Right atrium auricular region (tissue), 2 donors: Measurements from ENCODE around the gene HMGCL. TPM values are rescaled to one million over a fixed set of nuclear protein-coding genes. Genes with fewer than 3 reads are reported as not detected.

ENCODE experiments used
- DNase-seq: peaks from one replicate; pipeline ENCODE4 v3.0.0-alpha.2; 2019; ENCODE audit warnings: low spot score
- H3K27ac ChIP-seq, 2 donors: fragments of 200-600 bp; sonication (generic); 1 replicate in 1 of 2; 2 replicates in 1 of 2; pipeline ENCODE4 v1.5.1; 2016 to 2019
- H3K27me3 ChIP-seq, 2 donors: fragments of 200-600 bp; sonication (generic); one replicate each; pipeline versions ENCODE4 v1.5.1 to v1.6.0; 2017 to 2019
- H3K36me3 ChIP-seq: fragments of 200-600 bp; sonication (generic); one replicate; pipeline ENCODE4 v1.5.1; 2016
- H3K4me1 ChIP-seq, 2 donors: fragments of 200-600 bp; sonication (generic); one replicate each; pipeline versions ENCODE4 v1.5.1 to v1.6.0; 2017 to 2019
- H3K4me3 ChIP-seq, 2 donors: fragments of 200-600 bp; sonication (generic); 1 replicate in 1 of 2; 2 replicates in 1 of 2; pipeline ENCODE4 v1.5.1; 2017 to 2019; ENCODE audit warnings: mild to moderate bottlenecking in 1 of 2, moderate library complexity in 1 of 2
- H3K9me3 ChIP-seq, 2 donors: fragments of 200-600 bp; sonication (generic); one replicate each; pipeline ENCODE4 v1.5.1; 2019
- total RNA-seq, 2 donors: library from RNA; depleted of rRNA; stranded (reverse); fragments of >200 nt; gene quantifications; one replicate each; pipeline ENCODE4 v1.1.0, GENCODE V29; 2016
- TF ChIP-seq, protein P1 (sequence below), 2 donors: fragments of 200-600 bp; sonication (generic); IDR thresholded peaks; one replicate each; pipeline ENCODE4 v1.5.1; 2019; ENCODE audit warnings: antibody characterized with exemption in 2 of 2

The HMGCL gene
- total RNA-seq, 2 donors from 2014 or later, result 22.4 to 26.3 TPM

DNA sequence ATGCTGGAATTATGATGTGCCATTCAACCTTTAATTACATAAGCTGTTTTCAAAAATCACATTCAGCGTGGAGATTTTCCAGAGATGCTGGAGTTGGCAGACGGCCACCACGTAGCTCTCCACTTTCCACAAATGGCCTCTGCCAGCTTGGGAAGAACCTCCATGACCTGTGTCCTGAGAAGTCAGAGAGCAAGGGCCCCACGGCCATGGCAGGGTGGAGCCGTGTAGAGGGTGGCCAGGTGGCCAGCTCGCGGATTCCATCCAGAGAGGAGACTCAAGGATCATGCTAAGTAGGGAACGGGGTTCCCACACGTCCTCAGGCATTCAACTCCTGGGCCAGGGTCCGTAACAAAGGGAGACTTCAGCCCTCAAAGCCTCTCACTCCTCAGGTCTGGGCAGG, 23.4 kb downstream of the HMGCL start:
- DNase-seq, result no peak
- Histone ChIP-seq H3K9me3 (no peaks in the 10 kb centered on the region), H3K4me3 (no peak overlapping the region), H3K4me1 (peaks cover 0 to 26% of the 10 kb centered on the region in 2 donors), H3K36me3 (peaks cover 1% of the 10 kb centered on the region), H3K27me3 (no peaks in the 10 kb centered on the region), H3K27ac (no peak overlapping the region)
- TF ChIP-seq, protein P1, sequence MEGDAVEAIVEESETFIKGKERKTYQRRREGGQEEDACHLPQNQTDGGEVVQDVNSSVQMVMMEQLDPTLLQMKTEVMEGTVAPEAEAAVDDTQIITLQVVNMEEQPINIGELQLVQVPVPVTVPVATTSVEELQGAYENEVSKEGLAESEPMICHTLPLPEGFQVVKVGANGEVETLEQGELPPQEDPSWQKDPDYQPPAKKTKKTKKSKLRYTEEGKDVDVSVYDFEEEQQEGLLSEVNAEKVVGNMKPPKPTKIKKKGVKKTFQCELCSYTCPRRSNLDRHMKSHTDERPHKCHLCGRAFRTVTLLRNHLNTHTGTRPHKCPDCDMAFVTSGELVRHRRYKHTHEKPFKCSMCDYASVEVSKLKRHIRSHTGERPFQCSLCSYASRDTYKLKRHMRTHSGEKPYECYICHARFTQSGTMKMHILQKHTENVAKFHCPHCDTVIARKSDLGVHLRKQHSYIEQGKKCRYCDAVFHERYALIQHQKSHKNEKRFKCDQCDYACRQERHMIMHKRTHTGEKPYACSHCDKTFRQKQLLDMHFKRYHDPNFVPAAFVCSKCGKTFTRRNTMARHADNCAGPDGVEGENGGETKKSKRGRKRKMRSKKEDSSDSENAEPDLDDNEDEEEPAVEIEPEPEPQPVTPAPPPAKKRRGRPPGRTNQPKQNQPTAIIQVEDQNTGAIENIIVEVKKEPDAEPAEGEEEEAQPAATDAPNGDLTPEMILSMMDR (IDR thresholded peaks at IDR 0.05), result no peak

DNA sequence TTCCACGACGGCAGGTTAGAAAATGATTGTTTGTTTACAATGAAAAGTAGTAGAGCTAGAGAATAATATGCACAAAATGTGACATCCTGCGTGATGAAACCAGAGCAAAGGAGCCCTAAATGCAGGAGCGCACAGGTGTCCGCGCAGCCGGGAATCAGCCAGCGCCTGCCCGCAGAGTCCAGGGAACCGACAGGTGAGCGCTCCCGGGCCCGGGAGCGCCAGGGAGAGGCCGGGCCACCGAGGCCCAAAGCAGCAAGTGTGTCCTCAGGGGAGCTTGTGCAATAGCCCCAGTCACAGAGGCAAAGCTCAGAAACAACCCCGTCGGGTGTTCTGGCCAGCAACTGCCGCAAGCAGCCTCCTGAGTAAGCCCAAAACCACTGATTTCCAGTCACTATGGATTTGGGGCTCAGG, 23.9 kb downstream of the HMGCL start:
- TF ChIP-seq, protein P1 (IDR thresholded peaks at IDR 0.05), result no peak
- H3K27ac ChIP-seq, result peak overlapping the region; percentile 86 to 93
- H3K27me3 ChIP-seq, result no peaks in the 10 kb centered on the region
- no peak for DNase-seq
- H3K4me1 ChIP-seq, result peaks cover 0 to 26% of the 10 kb centered on the region in 2 donors
- peaks cover 3% of the 10 kb centered on the region for H3K36me3 ChIP-seq
- no peaks in the 10 kb centered on the region for H3K9me3 ChIP-seq
- H3K4me3 ChIP-seq, result peak overlapping the region; percentile 89

DNA sequence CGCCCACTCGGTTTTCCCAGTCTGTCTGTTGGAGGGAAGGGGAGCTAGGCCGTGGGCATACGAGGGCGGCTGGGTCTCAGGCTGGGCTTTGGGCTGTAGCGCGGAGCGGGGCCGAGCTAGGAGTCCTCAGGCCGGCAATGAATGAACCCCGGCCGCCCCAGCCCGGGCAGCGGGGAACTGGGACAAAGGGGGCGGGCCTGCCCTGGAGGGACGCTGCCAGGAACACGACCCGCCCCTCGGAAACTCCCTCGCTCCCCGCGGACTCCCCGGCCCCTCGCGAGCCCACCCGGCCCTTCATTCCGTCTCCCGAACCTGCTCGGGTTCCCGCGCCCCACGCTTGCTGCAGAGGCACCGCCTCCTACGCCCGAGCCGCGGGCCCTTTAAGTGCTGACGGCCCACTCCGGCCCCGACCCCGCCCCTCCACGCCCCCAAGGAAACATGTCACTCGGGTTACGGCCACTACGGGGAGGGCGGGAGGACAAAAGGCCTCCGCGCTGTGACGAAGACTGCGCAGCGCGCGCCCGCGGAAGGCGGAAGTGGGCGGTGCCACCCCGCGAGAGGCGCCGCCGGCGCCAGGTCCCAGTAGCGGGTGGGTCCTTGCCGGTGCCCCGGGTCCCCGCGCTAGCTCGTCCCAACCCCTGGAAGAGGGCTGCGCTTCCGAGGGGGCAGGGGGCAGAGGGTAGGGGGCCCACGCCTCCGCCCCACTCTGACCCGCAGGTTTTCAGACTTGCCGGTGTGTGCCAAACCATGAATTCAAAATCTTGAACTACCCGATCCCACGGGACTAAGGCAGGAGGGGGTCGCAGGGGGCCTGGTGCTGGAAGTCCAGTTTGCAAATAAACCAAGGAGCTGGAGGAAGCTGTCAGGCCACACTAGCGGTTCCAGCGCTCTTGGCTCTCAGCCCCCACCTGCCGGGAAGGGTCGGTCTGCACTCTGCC, 24.6 kb downstream of the HMGCL start, which contains the start of gene GALE:
Gene GALE (minus strand): TSS at position 355 of the 938 bp plus-strand sequence. CDS start 1,747 bp downstream, outside the sequence.
- Histone ChIP-seq H3K36me3 (peaks cover 10% of the 10 kb centered on the region), H3K4me1 (peaks cover 0 to 26% of the 10 kb centered on the region in 2 donors), H3K4me3 (peak within 1 kb of the TSS; percentile 89), H3K27ac (peak within 1 kb of the TSS; percentile 86 to 93), H3K9me3 (no peaks in the 10 kb centered on the region), H3K27me3 (no peaks in the 10 kb centered on the region)
- TF ChIP-seq, protein P1 (IDR thresholded peaks at IDR 0.05), result no peak
- DNase-seq, result peak; percentile 97

DNA sequence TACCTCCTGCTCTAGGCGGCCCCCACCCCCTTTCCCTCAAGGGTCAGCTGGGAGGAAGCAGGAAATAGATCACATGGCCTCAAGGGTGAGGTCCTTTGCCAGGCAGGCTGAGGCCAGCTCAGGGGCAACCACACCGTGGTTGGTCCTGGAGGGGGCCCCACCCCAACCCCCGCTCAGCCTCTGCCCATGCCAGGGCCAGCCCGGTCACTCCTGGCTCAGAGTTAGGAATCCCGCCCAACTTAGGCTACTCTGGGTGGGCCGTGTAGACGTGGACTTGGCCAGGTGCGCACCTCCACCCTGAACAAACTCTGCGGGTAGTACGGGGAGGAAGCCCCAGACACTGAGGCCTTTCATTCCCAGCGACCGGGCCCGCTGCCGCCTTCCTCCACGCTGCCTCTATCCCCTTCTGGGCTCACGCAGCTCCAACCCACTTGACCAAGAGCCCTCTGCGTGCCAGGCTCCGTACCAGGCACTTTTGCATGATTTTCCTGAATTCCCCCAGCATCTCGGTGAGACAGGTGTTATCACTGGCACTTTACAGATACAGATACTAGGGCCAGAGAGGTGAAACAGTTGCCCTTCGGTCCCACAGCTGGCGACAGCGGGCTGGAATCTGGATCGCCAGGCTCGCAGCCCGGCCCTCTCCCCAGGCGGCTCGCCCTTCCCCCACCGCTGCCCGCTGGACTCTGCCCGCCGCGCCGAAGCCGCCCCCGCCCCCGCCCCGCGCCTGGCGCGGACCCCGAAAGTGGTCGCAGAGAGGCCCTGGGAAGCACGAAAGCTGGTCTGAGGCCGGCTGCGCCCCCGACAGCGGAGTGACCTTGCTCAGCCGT, 25.4 kb downstream of the HMGCL start:
- TF ChIP-seq, protein P1 (IDR thresholded peaks at IDR 0.05), result no peak
- no peaks in the 10 kb centered on the region for H3K9me3 ChIP-seq
- H3K27ac ChIP-seq, result peak overlapping the region; percentile 86 to 93
- DNase-seq, result no peak
- peak overlapping the region; percentile 89 for H3K4me3 ChIP-seq
- peaks cover 0 to 26% of the 10 kb centered on the region in 2 donors for H3K4me1 ChIP-seq
- peaks cover 14% of the 10 kb centered on the region for H3K36me3 ChIP-seq
- no peaks in the 10 kb centered on the region for H3K27me3 ChIP-seq

DNA sequence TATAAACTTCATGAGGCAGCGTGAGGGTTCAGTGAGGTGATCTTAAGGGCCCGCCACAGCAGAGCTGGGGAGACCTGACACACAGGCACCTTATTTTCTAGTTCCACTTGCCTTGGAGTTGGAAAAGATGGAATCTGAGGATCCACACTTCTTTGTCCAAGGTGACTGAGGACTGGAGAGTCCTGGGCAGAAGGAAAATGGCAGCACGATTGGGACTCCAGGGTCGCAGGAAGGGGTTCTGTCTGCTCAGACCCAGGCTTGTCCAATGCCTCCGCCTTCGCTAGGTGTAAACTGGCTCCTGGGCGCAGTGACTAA, 26.0 kb downstream of the HMGCL start:
- H3K27me3 ChIP-seq, result no peaks in the 10 kb centered on the region
- DNase-seq, result no peak
- H3K27ac ChIP-seq, result peak overlapping the region; percentile 86 to 93
- H3K36me3 ChIP-seq, result peaks cover 19% of the 10 kb centered on the region
- no peaks in the 10 kb centered on the region for H3K9me3 ChIP-seq
- H3K4me1 ChIP-seq, result peaks cover 0 to 26% of the 10 kb centered on the region in 2 donors
- H3K4me3 ChIP-seq, result peak overlapping the region in 1 of 2 donors; percentile 89
- TF ChIP-seq, protein P1 (IDR thresholded peaks at IDR 0.05), result no peak
